Heart right ventricle (tissue), 16 donors: ENCODE results near the gene TRAPPC14. TPM values are rescaled to one million over a fixed set of nuclear protein-coding genes. Genes with fewer than 3 reads are reported as not detected.
A peak's percentile ranks its signal among the peaks of the same experiment; 100 is the strongest.
"Not testable (repeated sequence)": the region's sequence is repeated elsewhere in the genome, so short reads cannot be mapped to it uniquely, and the experiment has no call there.

Source experiments
- ATAC-seq, 8 donors: fragments of 200-7000 bp; cut with Tn5 transposase; one replicate each; pipeline ENCODE4 v1.9.1; 2020; ENCODE audit warnings: mild to moderate bottlenecking in 8 of 8, moderate library complexity in 8 of 8, moderate number of reproducible peaks in 1 of 8
- DNase-seq, 2 donors: peaks; one replicate each; pipeline ENCODE4 v3.0.0-alpha.2; 2020
- H3K27ac ChIP-seq, 10 donors: fragments of 200-600 bp; sonication (generic) in 2 of 10; one replicate each; pipeline versions ENCODE4 v1.5.0 to v1.8.0; 2020 to 2022; ENCODE audit warnings: mild to moderate bottlenecking in 3 of 10
- H3K27me3 ChIP-seq, 7 donors: fragments of 200-600 bp; one replicate each; pipeline ENCODE4 v1.8.0; 2021 to 2022; ENCODE audit warnings: mild to moderate bottlenecking in 2 of 7
- H3K36me3 ChIP-seq, 9 donors: fragments of 200-600 bp; sonication (generic) in 1 of 9; one replicate each; pipeline versions ENCODE4 v1.5.0 to v1.8.0; 2020 to 2022; ENCODE audit warnings: mild to moderate bottlenecking in 2 of 9
- H3K4me1 ChIP-seq, 9 donors: fragments of 200-600 bp; sonication (generic) in 1 of 9; one replicate each; pipeline versions ENCODE4 v1.5.0 to v1.8.0; 2020 to 2022; ENCODE audit warnings: mild to moderate bottlenecking in 4 of 9
- H3K4me3 ChIP-seq, 10 donors: fragments of 200-600 bp; sonication (generic) in 2 of 10; one replicate each; pipeline versions ENCODE4 v1.5.0 to v1.8.0; 2020 to 2022; ENCODE audit warnings: mild to moderate bottlenecking in 7 of 10, moderate library complexity in 2 of 10
- H3K9me3 ChIP-seq, 11 donors: fragments of 200-600 bp in 10 of 11; sonication (generic) in 2 of 11; one replicate each; pipeline versions ENCODE4 v1.5.0 to v1.8.0; 2013 to 2022; ENCODE audit warnings: mild to moderate bottlenecking in 2 of 11, control low read depth in 1 of 11, moderate library complexity in 1 of 11
- WGBS, 2 donors: extraction: QIAGEN DNeasy Blood & Tissue Kit; methylation state at CpG; one replicate each; pipeline ENCODE4 v1.1.7; 2013; ENCODE audit warnings: inconsistent platforms in 1 of 2; 5-methylcytosine and 5-hydroxymethylcytosine counted together
- intact Hi-C, 10 donors: fragments of 100-400 bp; cut with DNase I; formaldehyde crosslinking; loops; one replicate each; pipeline versions ENCODE4 v1.11.1 to v1.14.2; 2022
- polyA plus RNA-seq, 2 donors: library from polyadenylated mRNA; stranded (reverse); fragments of 200-250 nt; gene quantifications; one replicate each; pipeline ENCODE4 v1.2.3, GENCODE V29; 2013
- total RNA-seq, 10 donors: library from RNA; stranded (reverse); fragmentation: NEBNext Ultra II Directional in 3 of 10; extraction: Animal tissue kit (Norgen Biotek cat#: 25700) in 3 of 10; gene quantifications; one replicate each; pipeline versions ENCODE4 v1.2.1 to v1.2.4, GENCODE V29; 2021 to 2023
- TF ChIP-seq, protein P1 (sequence below), 9 donors: fragments of 200-600 bp; sonication (generic) in 2 of 9; IDR thresholded peaks; one replicate each; pipeline versions ENCODE4 v1.5.0 to v1.8.0; 2021 to 2022; ENCODE audit warnings: antibody characterized with exemption in 9 of 9, mild to moderate bottlenecking in 5 of 9, moderate library complexity in 1 of 9
- donor health status: Arrhythmogenic right ventricular cardiomyopathy.
- donor health status: ischemic (EF 13 %, LVEDD 7.1; RV severe dilation, severe dysfunction).
- donor health status: healthy with polysubstance abuse.
- donor health status: DM: no; HTN: yes; CAD: no.
- donor health status: DM: no; HTN: no; CAD: no.
- donor health status: ischemic (EF 25% LVEDD 6.9; RV normal size, moderate dysfunction).
- donor health status: ischemic (EF 25% LVEDD 5.7; RV mildly dilated, moderate dysfunction).
- donor health status: healthy.
- donor health status: DM: yes; HTN: yes; CAD: no.
- donor health status: Ischemic cardiomyopathy.
- donor health status: ischemic (EF 35%, LVEDD 5.7; RV mildly dilated, moderate dysfunction).
- donor health status: nonischemic (EF 11% LVEDD 7.7; RV severe dilation, severe dysfunction).
- donor health status: DM: yes; HTN: yes; CAD: no.
- donor health status: PGD.
- donor health status: ischemic (EF 29% LVEDD 5.4; RV normal size, mild dysfunction).
- donor health status: nonischemic (EF 23%, LVEDD 6.1; RV moderate dilation, normal function).

Gene TRAPPC14
- total and polyA plus RNA-seq, 12 donors = 3.9 to 17.5 (median 7.7) TPM

DNA sequence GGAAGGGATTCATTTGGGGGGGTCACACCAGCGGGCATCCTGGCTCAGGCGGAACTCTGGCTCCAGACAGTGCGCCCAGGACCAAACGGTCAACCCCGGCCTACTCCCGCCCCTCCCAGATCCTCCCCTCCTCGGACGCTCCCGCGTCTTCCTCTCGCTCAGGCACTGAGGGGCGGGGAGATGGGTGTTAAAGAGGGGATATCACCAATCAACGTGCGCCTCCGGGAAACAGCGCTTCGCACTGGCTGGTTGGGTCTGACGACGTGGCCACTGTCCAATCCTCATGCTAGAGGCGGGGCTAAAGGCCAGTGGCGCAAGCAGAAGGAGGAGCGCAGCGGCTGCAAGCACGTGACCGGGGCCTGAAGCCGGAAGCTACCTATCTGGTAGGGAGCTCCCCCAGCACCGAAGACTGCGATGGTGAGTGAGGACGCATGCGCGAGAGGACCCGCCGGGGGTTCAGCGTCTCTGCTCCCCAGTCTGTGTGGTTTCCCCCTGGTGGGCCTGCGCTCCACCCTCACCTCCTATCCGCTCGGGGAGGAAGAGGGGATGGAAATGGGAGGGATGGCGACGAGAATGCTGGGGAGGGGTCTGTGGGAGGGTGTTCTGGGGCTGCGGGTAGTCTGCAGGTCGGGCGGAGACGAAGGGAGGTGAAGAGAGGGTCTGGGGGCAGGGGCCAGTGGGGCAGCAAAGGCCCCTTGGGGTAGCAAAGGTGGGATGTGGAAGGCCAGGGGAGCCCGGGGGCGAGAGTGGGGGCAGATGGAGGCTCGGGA lies 9.8 kb downstream of the TRAPPC14 start, which contains the start of gene LAMTOR4:
Gene LAMTOR4 (plus strand): TSS at position 360 of the 770 bp plus-strand sequence. CDS start 55 bp downstream, at position 415.
- TF ChIP-seq, protein P1, sequence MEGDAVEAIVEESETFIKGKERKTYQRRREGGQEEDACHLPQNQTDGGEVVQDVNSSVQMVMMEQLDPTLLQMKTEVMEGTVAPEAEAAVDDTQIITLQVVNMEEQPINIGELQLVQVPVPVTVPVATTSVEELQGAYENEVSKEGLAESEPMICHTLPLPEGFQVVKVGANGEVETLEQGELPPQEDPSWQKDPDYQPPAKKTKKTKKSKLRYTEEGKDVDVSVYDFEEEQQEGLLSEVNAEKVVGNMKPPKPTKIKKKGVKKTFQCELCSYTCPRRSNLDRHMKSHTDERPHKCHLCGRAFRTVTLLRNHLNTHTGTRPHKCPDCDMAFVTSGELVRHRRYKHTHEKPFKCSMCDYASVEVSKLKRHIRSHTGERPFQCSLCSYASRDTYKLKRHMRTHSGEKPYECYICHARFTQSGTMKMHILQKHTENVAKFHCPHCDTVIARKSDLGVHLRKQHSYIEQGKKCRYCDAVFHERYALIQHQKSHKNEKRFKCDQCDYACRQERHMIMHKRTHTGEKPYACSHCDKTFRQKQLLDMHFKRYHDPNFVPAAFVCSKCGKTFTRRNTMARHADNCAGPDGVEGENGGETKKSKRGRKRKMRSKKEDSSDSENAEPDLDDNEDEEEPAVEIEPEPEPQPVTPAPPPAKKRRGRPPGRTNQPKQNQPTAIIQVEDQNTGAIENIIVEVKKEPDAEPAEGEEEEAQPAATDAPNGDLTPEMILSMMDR (IDR thresholded peaks at IDR 0.05) = no peak
- 0% methylated on average over 46 of the region's 46 CpGs for WGBS, 2 donors
- intact Hi-C loops = no loop called here
- H3K4me1 ChIP-seq = peaks cover 8 to 50% (median 15%) of the 10 kb centered on the region in 9 donors
- ATAC-seq = peak; percentile 98 to 100 (median 99)
- peak; percentile 98 to 100 for DNase-seq
- H3K9me3 ChIP-seq = no peaks in the 10 kb centered on the region
- peak within 1 kb of the TSS; percentile 48 to 99 (median 77) for H3K4me3 ChIP-seq
- no peaks in the 10 kb centered on the region for H3K27me3 ChIP-seq
- H3K27ac ChIP-seq = peak within 1 kb of the TSS in 9 of 10 donors; percentile 71 to 94 (median 88)
- H3K36me3 ChIP-seq = peaks cover 0 to 33% (median 8%) of the 10 kb centered on the region in 9 donors

DNA sequence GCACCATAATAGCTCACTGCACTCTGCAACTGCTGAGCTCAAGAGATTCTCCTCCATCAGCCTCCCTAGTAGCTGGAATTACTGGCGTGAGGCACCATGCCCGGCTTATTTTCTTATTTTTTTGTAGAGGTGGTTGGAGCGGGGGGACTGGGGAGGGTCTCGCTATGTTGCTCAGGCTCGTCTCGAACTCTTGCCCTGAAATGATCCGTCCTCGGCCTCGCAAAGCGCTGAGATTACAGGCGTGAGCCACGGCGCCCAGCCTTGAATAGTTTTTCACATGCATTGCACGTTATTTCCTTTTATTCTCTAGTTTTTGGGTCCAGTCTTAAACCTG lies 10.3 kb downstream of the TRAPPC14 start:
- Histone ChIP-seq H3K27me3 (no peaks in the 10 kb centered on the region), H3K4me3 (peak overlapping the region in 9 of 10 donors; percentile 71 to 99 (median 78)), H3K4me1 (peaks cover 8 to 45% (median 15%) of the 10 kb centered on the region in 9 donors), H3K27ac (peak overlapping the region in 9 of 10 donors; percentile 69 to 94 (median 85)), H3K9me3 (no peaks in the 10 kb centered on the region), H3K36me3 (peaks cover 0 to 28% (median 5%) of the 10 kb centered on the region in 9 donors)
- no peak for DNase-seq
- 15 to 24% methylated on average over 14 of the region's 14 CpGs for WGBS, 2 donors
- intact Hi-C loops = no loop called here
- peak in 3 of 8 donors; percentile 1 to 19 (median 3) for ATAC-seq
- TF ChIP-seq, protein P1 (IDR thresholded peaks at IDR 0.05) = no peak

DNA sequence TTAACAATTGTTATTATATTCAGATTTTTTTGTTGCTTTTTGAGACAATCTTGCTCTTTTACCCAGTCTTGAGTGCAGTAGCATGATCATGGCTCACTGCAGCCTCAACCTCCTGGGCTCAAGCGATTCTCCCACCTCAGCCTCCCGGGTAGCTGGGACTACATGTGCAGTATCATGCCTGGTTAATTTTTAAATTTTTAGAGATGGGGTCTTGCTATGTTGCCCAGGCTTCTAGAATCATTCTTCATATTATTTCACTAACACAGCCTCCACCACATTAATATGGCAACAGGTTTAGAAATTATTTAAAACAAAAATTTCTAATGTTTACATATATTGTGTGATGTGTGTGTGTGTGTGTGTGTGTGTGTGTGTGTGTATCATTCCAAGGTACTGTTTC lies 11.2 kb downstream of the TRAPPC14 start:
- DNase-seq (no peak), ATAC-seq (no peak)
- H3K4me1 ChIP-seq = peaks cover 8 to 36% (median 15%) of the 10 kb centered on the region in 9 donors
- 96 to 97% methylated on average over 2 of the region's 2 CpGs for WGBS, 2 donors
- H3K27me3 ChIP-seq = no peaks in the 10 kb centered on the region
- no peak overlapping the region for H3K4me3 ChIP-seq
- H3K27ac ChIP-seq = no peak overlapping the region
- no peaks in the 10 kb centered on the region for H3K9me3 ChIP-seq
- TF ChIP-seq, protein P1 (IDR thresholded peaks at IDR 0.05) = no peak
- H3K36me3 ChIP-seq = peaks cover 0 to 19% (median 0%) of the 10 kb centered on the region in 9 donors
- intact Hi-C loops = no loop called here

DNA sequence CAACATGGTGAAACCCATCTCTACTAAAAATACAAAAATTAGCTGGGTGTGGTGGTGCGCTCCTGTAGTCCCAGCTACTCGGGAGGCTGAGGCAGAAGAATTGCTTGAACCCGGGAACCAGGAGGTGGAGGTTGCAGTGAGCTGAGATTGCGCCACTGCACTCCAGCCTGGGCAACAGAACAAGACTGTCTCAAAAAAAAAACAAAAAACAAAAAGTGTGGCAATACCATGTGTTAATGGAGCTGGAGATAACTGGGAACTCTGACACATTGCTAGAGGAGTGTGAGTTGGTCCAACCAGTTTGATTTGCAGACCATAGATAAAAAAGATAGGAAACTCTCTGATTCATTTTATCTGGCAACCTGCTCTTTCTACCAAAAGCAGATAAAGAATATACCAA lies 12.2 kb downstream of the TRAPPC14 start:
- ATAC-seq, H3K27me3 ChIP-seq, intact Hi-C loops, H3K4me3 ChIP-seq, H3K9me3 ChIP-seq, H3K36me3 ChIP-seq, H3K27ac ChIP-seq, DNase-seq: not testable (repeated sequence)
- H3K4me1 ChIP-seq = peaks cover 8 to 31% (median 15%) of the 10 kb centered on the region in 9 donors
- 90 to 93% methylated on average over 4 of the region's 4 CpGs for WGBS, 2 donors

DNA sequence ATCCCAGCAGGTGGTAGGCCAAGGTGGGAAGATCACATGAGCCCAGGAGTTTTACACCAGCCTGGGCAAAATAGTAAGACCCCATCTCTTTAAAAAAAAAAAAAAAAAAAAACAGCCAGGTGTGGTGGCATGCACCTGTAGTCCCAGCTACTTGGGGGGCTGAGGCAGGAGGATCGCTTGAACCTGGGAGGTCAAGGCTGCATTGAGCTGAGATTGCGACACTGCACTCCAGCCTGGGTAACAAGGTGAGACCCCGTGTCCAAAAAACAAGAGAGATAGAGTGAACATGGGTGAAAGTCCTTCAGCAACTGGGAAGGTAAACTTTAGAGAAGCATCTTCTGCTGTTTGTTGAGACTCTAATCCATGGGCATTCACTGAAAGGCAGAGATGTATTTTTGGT lies 16.1 kb downstream of the TRAPPC14 start:
- TF ChIP-seq, protein P1 (IDR thresholded peaks at IDR 0.05) = no peak
- WGBS, 2 donors = 95 to 100% methylated on average over 3 of the region's 3 CpGs
- no peak for DNase-seq
- Histone ChIP-seq H3K4me1 (peaks cover 0 to 6% (median 0%) of the 10 kb centered on the region in 9 donors), H3K27ac (no peak overlapping the region), H3K36me3 (no peaks in the 10 kb centered on the region), H3K27me3 (peaks cover 0 to 11% (median 0%) of the 10 kb centered on the region in 7 donors), H3K4me3 (no peak overlapping the region), H3K9me3 (no peaks in the 10 kb centered on the region)
- ATAC-seq = no peak
- intact Hi-C loops = no loop called here
